ENCODE results near the gene MEGF11.

The MEGF11 gene

GRCh38 chr15:66134284-66134683, 119.3 kb downstream of the MEGF11 start:
- no peak for DNase-seq (ENCODE audit: low read depth)
- TF ChIP-seq CTCF (conservative IDR thresholded peaks at IDR 0.05; ENCODE audit: control insufficient read depth, insufficient read depth, low read depth, low read length): no peak
- no peak overlapping the region for H3K4me3 ChIP-seq (ENCODE audit: control insufficient read depth, low read depth, low read length)

GRCh38 chr15:66133247-66133885, 120.2 kb downstream of the MEGF11 start:
- H3K4me3 ChIP-seq (ENCODE audit: control insufficient read depth, low read depth, low read length): no peak overlapping the region
- TF ChIP-seq CTCF (conservative IDR thresholded peaks at IDR 0.05; ENCODE audit: control insufficient read depth, insufficient read depth, low read depth, low read length): no peak
- DNase-seq (ENCODE audit: low read depth): no peak

- DNase-seq (ENCODE audit: low read depth): no peak
- TF ChIP-seq CTCF (conservative IDR thresholded peaks at IDR 0.05; ENCODE audit: control insufficient read depth, insufficient read depth, low read depth, low read length): no peak
- no peak overlapping the region for H3K4me3 ChIP-seq (ENCODE audit: control insufficient read depth, low read depth, low read length)
Observed at GRCh38 chr15:66132251-66132816, 121.2 kb downstream of the MEGF11 start.

- no peak overlapping the region for H3K4me3 ChIP-seq (ENCODE audit: control insufficient read depth, low read depth, low read length)
- TF ChIP-seq CTCF (conservative IDR thresholded peaks at IDR 0.05; ENCODE audit: control insufficient read depth, insufficient read depth, low read depth, low read length): no peak
- no peak for DNase-seq (ENCODE audit: low read depth)
Observed at GRCh38 chr15:66131831-66132230, 121.7 kb downstream of the MEGF11 start.

GRCh38 chr15:66131200-66131599, 122.3 kb downstream of the MEGF11 start:
- TF ChIP-seq CTCF (conservative IDR thresholded peaks at IDR 0.05; ENCODE audit: control insufficient read depth, insufficient read depth, low read depth, low read length): no peak
- no peak overlapping the region for H3K4me3 ChIP-seq (ENCODE audit: control insufficient read depth, low read depth, low read length)

GRCh38 chr15:66130496-66131034, 123.0 kb downstream of the MEGF11 start:
- no peak for TF ChIP-seq CTCF (conservative IDR thresholded peaks at IDR 0.05; ENCODE audit: control insufficient read depth, insufficient read depth, low read depth, low read length)
- no peak for DNase-seq (ENCODE audit: low read depth)
- no peak overlapping the region for H3K4me3 ChIP-seq (ENCODE audit: control insufficient read depth, low read depth, low read length)

More at GRCh38 chr15:66131200-66131599, 122.3 kb downstream of the MEGF11 start:
- no peak for DNase-seq (ENCODE audit: low read depth)

Measured in fibroblast of mammary gland (primary cell).